NCI-H748 (cell line): ENCODE measurements around the gene CYFIP1.

Source experiments
- DNase-seq: peaks from one replicate; lab custom pipeline; 2025; ENCODE audit not compliant: unreplicated experiment; lab: John Stamatoyannopoulos, UW

Gene CYFIP1

GRCh38 chr15:22823495-22824128, 156.6 kb downstream of the CYFIP1 start:
- no peak for DNase-seq

DNA sequence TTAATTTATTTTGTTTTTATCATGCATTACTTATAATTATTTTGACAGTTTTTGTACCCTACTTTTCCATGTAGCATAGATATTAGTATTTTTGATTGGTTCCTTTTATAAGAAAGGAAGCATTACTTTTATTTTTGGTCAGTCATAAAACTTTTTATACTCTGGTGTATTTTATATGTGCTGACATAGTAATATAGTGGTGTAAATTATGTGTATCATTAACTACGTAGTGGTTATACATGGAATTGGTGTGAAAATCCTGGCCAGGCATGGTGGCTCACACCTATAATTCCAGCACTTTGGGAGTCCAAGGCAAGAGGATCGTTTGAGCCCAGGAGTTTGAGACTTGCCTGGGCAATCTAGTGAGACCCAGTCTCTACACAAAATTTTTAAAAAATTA, 160.5 kb downstream of the CYFIP1 start:
- DNase-seq: no peak
